ENCODE measurements around the gene MARCHF10. TPM values are rescaled to one million over a fixed set of nuclear protein-coding genes. Genes with fewer than 3 reads are reported as not detected.
"Not testable (repeated sequence)": the region's sequence is repeated elsewhere in the genome, so short reads cannot be mapped to it uniquely, and the experiment has no call there.

MARCHF10 gene
- total RNA-seq, 1 experiment from 2014 or later: 0.39 TPM

GRCh38 chr17:62700964-62701705 is 107.0 kb downstream of the MARCHF10 start:
- ChIA-PET CTCF (interaction anchor here (0.9 kb wide), 1 partner anchor 706 kb away, joined by 3 read pairs; no protein-coding TSS in a partner anchor), POLR2A (no interaction called here)
- Histone ChIP-seq H3K27me3 (ENCODE audit: control insufficient read depth, insufficient read depth, low read length) (no peaks in the 10 kb centered on the region), H3K4me3 (ENCODE audit: low read depth in 2 of 2, low read length in 2 of 2) (no peak overlapping the region), H3K4me1 (ENCODE audit: control insufficient read depth, insufficient read depth, low read length) (peaks cover 26% of the 10 kb centered on the region), H3K27ac (ENCODE audit: low read length) (peak overlapping the region; percentile 30; the same call in 1 of the 2 replicates), H3K36me3 (ENCODE audit: control insufficient read depth, insufficient read depth, low read length) (no peaks in the 10 kb centered on the region), H3K9me3 (ENCODE audit: control insufficient read depth, insufficient read depth, low read depth, low read length) (no peaks in the 10 kb centered on the region)
- DNase-seq (ENCODE audit: low read depth, low spot score): no peak
- intact Hi-C loops (cut with micrococcal nuclease; ENCODE audit: unreplicated experiment): loop anchor here (10.0 kb wide), 1 partner anchor 704 kb away; no protein-coding TSS in a partner anchor
- TF ChIP-seq POLR2AphosphoS5 (IDR thresholded peaks at IDR 0.05; ENCODE audit: low read depth, low read length): no peak
- TF ChIP-seq REST (IDR thresholded peaks at IDR 0.05; ENCODE audit: insufficient read depth in 1 of 2, low read depth in 2 of 2, low read length in 1 of 2): no peak
- no peak for TF ChIP-seq CTCF (IDR thresholded peaks at IDR 0.05)
- no peak for TF ChIP-seq SIN3A (IDR thresholded peaks at IDR 0.05; ENCODE audit: borderline replicate concordance, insufficient read depth, low read depth, low read length)
- no peak for TF ChIP-seq TCF7L2 (IDR thresholded peaks at IDR 0.05; ENCODE audit: low read depth, low read length)
- BruUV-seq (replicated peaks): no TSS peak
- in situ Hi-C loops (cut with HindIII; ENCODE audit: low pct_unique_long_range_greater_than_20kb, low sequenced_read_pairs): no loop called here
- no peak for ATAC-seq

GRCh38 chr17:62698459-62698858 is 109.7 kb downstream of the MARCHF10 start:
- DNase-seq (ENCODE audit: low read depth, low spot score); in situ Hi-C loops (cut with HindIII; ENCODE audit: low pct_unique_long_range_greater_than_20kb, low sequenced_read_pairs); H3K27me3 ChIP-seq (ENCODE audit: control insufficient read depth, insufficient read depth, low read length); H3K4me1 ChIP-seq (ENCODE audit: control insufficient read depth, insufficient read depth, low read length); BruUV-seq (replicated peaks); H3K27ac ChIP-seq (ENCODE audit: low read length); ATAC-seq; CTCF ChIA-PET; intact Hi-C loops (cut with micrococcal nuclease; ENCODE audit: unreplicated experiment); H3K4me3 ChIP-seq (ENCODE audit: low read depth in 2 of 2, low read length in 2 of 2); POLR2A ChIA-PET; H3K36me3 ChIP-seq (ENCODE audit: control insufficient read depth, insufficient read depth, low read length); H3K9me3 ChIP-seq (ENCODE audit: control insufficient read depth, insufficient read depth, low read depth, low read length): not testable (repeated sequence)

- Histone ChIP-seq H3K36me3 (ENCODE audit: control insufficient read depth, insufficient read depth, low read length) (no peaks in the 10 kb centered on the region), H3K27me3 (ENCODE audit: control insufficient read depth, insufficient read depth, low read length) (no peaks in the 10 kb centered on the region), H3K4me3 (ENCODE audit: low read depth in 2 of 2, low read length in 2 of 2) (no peak overlapping the region), H3K27ac (ENCODE audit: low read length) (no peak overlapping the region), H3K9me3 (ENCODE audit: control insufficient read depth, insufficient read depth, low read depth, low read length) (no peaks in the 10 kb centered on the region), H3K4me1 (ENCODE audit: control insufficient read depth, insufficient read depth, low read length) (no peaks in the 10 kb centered on the region)
- TF ChIP-seq REST (IDR thresholded peaks at IDR 0.05; ENCODE audit: insufficient read depth in 1 of 2, low read depth in 2 of 2, low read length in 1 of 2) (no peak), CTCF (IDR thresholded peaks at IDR 0.05) (no peak), POLR2AphosphoS5 (IDR thresholded peaks at IDR 0.05; ENCODE audit: low read depth, low read length) (no peak)
- no TSS peak for BruUV-seq (replicated peaks)
- intact Hi-C loops (cut with micrococcal nuclease; ENCODE audit: unreplicated experiment) (no loop called here), in situ Hi-C loops (cut with HindIII; ENCODE audit: low pct_unique_long_range_greater_than_20kb, low sequenced_read_pairs) (no loop called here)
- ChIA-PET CTCF (no interaction called here), POLR2A (no interaction called here)
- ATAC-seq (no peak), DNase-seq (ENCODE audit: low read depth, low spot score) (no peak)
Observed at GRCh38 chr17:62696726-62697490, 111.2 kb downstream of the MARCHF10 start.

Measured in Panc1 (cell line).